PFSK-1 (cell line): ENCODE results near the gene SIDT1.

Experiments
- FOXP2 ChIP-seq: optimal IDR thresholded peaks from 2 replicates; pipeline ENCODE3; 2011; ENCODE audit warnings: borderline replicate concordance, control low read depth, inconsistent platforms; ENCODE audit not compliant: insufficient read depth; ENCODE audit errors: extremely low read length, extremely low read depth
- POLR2AphosphoS5 ChIP-seq: IDR thresholded peaks from 2 replicates; pipeline ENCODE4 v1.6.1; 2012; ENCODE audit warnings: low read depth, mild to moderate bottlenecking, control low read depth, low read length, moderate library complexity
- SIN3A ChIP-seq: IDR thresholded peaks from 2 replicates; pipeline ENCODE4 v1.6.1; 2012; ENCODE audit warnings: mild to moderate bottlenecking, low read length, moderate library complexity, borderline replicate concordance; ENCODE audit not compliant: insufficient read depth
- TAF1 ChIP-seq: IDR thresholded peaks from 2 replicates; pipeline ENCODE4 v1.6.1; 2012; ENCODE audit warnings: low read length, control low read depth, borderline replicate concordance; ENCODE audit not compliant: insufficient read depth
- TF ChIP-seq, protein P1 (sequence below), 2 experiments: IDR thresholded peaks; 2 replicates each; pipeline versions ENCODE4 v1.6.1 to v1.8.0; 2011 to 2012; ENCODE audit warnings: low read depth in 2 of 2, low read length in 2 of 2, control low read depth in 1 of 2, inconsistent platforms in 1 of 2, mild to moderate bottlenecking in 1 of 2, moderate library complexity in 1 of 2; ENCODE audit not compliant: insufficient read depth in 1 of 2

Gene SIDT1

GRCh38 chr3:113626503-113627371 lies 94.4 kb downstream of the SIDT1 start:
- TF ChIP-seq, protein P1, sequence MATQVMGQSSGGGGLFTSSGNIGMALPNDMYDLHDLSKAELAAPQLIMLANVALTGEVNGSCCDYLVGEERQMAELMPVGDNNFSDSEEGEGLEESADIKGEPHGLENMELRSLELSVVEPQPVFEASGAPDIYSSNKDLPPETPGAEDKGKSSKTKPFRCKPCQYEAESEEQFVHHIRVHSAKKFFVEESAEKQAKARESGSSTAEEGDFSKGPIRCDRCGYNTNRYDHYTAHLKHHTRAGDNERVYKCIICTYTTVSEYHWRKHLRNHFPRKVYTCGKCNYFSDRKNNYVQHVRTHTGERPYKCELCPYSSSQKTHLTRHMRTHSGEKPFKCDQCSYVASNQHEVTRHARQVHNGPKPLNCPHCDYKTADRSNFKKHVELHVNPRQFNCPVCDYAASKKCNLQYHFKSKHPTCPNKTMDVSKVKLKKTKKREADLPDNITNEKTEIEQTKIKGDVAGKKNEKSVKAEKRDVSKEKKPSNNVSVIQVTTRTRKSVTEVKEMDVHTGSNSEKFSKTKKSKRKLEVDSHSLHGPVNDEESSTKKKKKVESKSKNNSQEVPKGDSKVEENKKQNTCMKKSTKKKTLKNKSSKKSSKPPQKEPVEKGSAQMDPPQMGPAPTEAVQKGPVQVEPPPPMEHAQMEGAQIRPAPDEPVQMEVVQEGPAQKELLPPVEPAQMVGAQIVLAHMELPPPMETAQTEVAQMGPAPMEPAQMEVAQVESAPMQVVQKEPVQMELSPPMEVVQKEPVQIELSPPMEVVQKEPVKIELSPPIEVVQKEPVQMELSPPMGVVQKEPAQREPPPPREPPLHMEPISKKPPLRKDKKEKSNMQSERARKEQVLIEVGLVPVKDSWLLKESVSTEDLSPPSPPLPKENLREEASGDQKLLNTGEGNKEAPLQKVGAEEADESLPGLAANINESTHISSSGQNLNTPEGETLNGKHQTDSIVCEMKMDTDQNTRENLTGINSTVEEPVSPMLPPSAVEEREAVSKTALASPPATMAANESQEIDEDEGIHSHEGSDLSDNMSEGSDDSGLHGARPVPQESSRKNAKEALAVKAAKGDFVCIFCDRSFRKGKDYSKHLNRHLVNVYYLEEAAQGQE (IDR thresholded peaks at IDR 0.05; ENCODE audit: insufficient read depth in 1 of 2, low read depth in 2 of 2, low read length in 2 of 2): no peak
- no peak for TF ChIP-seq SIN3A
- no peak for TF ChIP-seq FOXP2
- no peak for TF ChIP-seq TAF1
- no peak for TF ChIP-seq POLR2AphosphoS5

DNA sequence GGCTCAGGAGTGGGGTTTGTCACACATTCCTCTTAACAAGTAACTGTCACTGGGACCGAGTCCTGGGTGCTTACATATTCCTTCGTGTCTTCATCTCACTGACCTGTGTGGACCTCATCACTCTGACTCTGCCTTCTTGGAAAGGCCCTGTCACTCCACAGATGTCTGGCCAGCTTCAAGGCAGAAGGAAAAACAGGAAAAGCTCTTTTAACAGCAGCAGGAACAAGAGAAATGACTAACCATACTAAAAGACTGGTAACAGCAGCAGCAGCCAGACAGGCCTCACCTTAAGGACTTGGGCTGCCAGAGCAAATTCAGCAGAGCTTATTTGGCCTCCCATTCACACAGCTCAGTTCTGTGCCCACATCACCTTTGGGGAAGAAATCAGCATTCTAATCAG lies 96.0 kb downstream of the SIDT1 start:
- TF ChIP-seq FOXP2 (no peak), SIN3A (no peak), TAF1 (no peak), POLR2AphosphoS5 (no peak)
- TF ChIP-seq, protein P1 (IDR thresholded peaks at IDR 0.05; ENCODE audit: insufficient read depth in 1 of 2, low read depth in 2 of 2, low read length in 2 of 2): no peak

DNA sequence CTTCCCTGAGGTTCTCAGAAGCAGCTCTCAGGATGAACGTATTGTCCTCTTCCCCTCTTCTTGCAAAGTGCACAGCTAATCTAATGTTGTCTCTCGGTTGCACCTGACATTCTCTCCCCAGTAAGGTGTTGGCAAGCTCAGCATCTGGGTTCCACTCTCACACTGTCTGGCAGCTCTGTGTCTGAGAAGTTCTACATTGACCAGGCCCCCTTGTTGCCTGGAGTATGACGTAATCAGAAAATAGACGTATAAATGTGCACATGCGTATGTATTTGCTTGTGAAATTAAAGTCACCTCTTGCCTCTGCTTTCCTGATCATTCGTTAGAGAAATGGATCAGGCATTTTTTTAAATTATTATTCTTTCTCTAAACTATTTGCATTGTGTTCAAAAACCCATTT lies 96.4 kb downstream of the SIDT1 start:
- TF ChIP-seq TAF1: no peak

DNA sequence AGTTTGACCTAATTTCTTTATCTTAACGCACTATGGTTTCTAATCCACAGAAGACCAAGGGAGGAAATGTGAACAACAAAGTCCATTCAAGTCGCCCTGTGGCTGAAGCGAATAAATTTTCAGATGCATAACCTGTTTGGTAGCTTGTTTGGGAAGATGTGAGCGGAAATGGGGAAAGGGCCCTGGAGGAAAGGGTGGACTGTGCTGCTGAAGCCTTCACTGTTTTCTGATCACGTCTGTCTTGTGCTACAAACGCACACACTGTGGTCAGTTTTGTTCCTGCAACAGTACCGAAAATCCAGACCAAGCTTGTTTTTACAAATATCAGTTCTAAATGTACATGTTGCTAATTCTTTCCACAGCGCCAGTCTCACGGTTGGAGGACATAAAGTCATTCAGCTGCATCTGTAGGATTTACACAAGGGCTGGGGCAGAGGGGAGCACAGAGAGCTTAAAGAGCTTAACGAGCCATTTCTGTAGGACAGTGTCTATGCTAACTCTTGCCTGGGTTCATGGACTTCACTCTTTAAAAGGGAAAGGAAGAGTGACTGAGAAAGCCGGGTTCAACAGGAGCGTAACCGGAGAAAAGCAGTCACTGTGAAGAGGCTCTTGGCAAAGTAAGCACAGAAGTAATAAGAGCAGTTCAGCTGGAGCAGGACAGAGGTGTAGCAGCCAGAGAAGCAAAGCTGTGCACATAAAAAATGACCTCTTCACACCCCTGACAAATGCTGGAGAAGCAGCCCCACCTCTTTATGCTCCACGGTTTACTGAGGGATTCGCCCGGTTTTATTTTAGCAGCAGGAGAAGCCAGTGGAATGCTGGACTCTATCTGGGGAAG lies 97.4 kb downstream of the SIDT1 start:
- TF ChIP-seq TAF1 (no peak), POLR2AphosphoS5 (no peak), SIN3A (no peak), FOXP2 (no peak)
- TF ChIP-seq, protein P1 (IDR thresholded peaks at IDR 0.05; ENCODE audit: insufficient read depth in 1 of 2, low read depth in 2 of 2, low read length in 2 of 2): no peak

DNA sequence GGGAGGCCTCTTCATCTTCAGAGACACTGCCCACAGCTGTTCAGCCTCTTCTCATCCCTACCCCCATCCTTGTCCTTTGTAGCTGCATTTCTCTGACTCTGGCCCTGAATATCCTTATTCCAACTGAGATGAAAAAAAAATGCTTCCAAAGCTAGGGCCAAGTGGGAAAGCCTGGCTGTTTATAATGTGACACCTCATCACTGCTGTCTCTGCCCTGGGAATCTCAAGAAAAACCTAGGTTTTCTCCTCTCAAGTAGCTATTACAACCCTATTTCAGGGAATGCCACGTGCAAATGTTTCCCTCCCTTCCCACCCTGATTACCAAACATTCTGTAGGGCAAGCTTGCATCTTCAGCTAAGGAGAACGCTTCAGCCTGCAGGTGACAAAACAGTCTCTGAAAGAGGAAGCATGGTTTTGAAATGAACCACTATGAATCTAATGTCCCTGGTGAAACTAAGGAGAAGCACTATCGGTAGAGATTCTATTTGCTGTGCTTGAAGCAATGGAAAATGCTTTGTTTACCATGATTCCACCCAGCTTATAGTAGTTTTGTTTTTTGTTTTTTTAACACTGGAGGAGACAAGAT lies 98.7 kb downstream of the SIDT1 start:
- no peak for TF ChIP-seq FOXP2
- TF ChIP-seq, protein P1 (IDR thresholded peaks at IDR 0.05; ENCODE audit: insufficient read depth in 1 of 2, low read depth in 2 of 2, low read length in 2 of 2): no peak
- TF ChIP-seq SIN3A: no peak
- no peak for TF ChIP-seq POLR2AphosphoS5
- TF ChIP-seq TAF1: no peak
